SK-N-SH (cell line): ENCODE results near the gene CNDP2. TPM values are rescaled to one million over a fixed set of nuclear protein-coding genes. Genes with fewer than 3 reads are reported as not detected.

Experiments used
- CTCF ChIA-PET: fragments of 300-600, 350-600 bp; formaldehyde crosslinking; extraction: SDS; loops from one replicate; lab custom pipeline; 2021; lab: Yijun Ruan, JAX
- POLR2A ChIA-PET: fragments of 350-600 bp; sonication (Branson Sonifier 250); formaldehyde crosslinking; extraction: SDS; loops from one replicate; lab custom pipeline; 2020; ENCODE audit warnings: antibody characterized with exemption, inconsistent platforms; lab: Yijun Ruan, JAX
- DNase-seq: peaks from one replicate; pipeline ENCODE4 v3.0.0; 2012
- H2AFZ ChIP-seq: fragments of 200-600 bp; sonication (generic); 2 replicates; pipeline ENCODE4 v1.8.1; 2016; ENCODE audit warnings: antibody characterized with exemption, mild to moderate bottlenecking, low read depth
- H3F3A ChIP-seq: fragments of 200-600 bp; sonication (generic); replicated peaks from 2 replicates; pipeline ENCODE3; 2016; ENCODE audit warnings: antibody characterized with exemption, mild to moderate bottlenecking; ENCODE audit not compliant: insufficient read depth
- H3K27ac ChIP-seq, 2 experiments: fragments of 200-500 bp in 1 of 2; fragments of 200-600 bp in 1 of 2; sonication (Bioruptor generic) in 1 of 2; sonication (generic), shearing (Covaris generic) in 1 of 2; 2 replicates each; pipeline versions ENCODE4 v1.5.1 to v1.6.1; 2014 to 2016; ENCODE audit warnings: low read depth in 2 of 2, inconsistent platforms in 1 of 2, low read length in 1 of 2, mild to moderate bottlenecking in 1 of 2, mixed read lengths in 1 of 2
- H3K27me3 ChIP-seq: fragments of 200-600 bp; sonication (generic), shearing (Covaris generic); 2 replicates; pipeline ENCODE4 v1.6.1; 2016; ENCODE audit warnings: mixed run types; ENCODE audit not compliant: insufficient read depth
- H3K36me3 ChIP-seq, 2 experiments: fragments of 200-500 bp in 1 of 2; fragments of 200-600 bp in 1 of 2; sonication (Bioruptor generic) in 1 of 2; sonication (generic) in 1 of 2; replicated peaks in 1 of 2; 2 replicates each; pipeline versions ENCODE3 to v1.5.1; 2014 to 2016; ENCODE audit warnings: low read length in 1 of 2, mild to moderate bottlenecking in 1 of 2; ENCODE audit not compliant: insufficient read depth in 2 of 2, control insufficient read depth in 1 of 2
- H3K4me1 ChIP-seq, 2 experiments: fragments of 200-500 bp in 1 of 2; fragments of 200-600 bp in 1 of 2; sonication (Bioruptor generic) in 1 of 2; sonication (generic), shearing (Covaris generic) in 1 of 2; 2 replicates each; pipeline versions ENCODE4 v1.5.1 to v1.6.1; 2014 to 2016; ENCODE audit warnings: low read depth in 1 of 2, low read length in 1 of 2, mixed run types in 1 of 2; ENCODE audit not compliant: insufficient read depth in 2 of 2, control insufficient read depth in 1 of 2
- H3K4me2 ChIP-seq: fragments of 200-600 bp; sonication (generic), shearing (Covaris generic); 2 replicates; pipeline ENCODE4 v1.6.1; 2017; ENCODE audit warnings: mixed run types
- H3K4me3 ChIP-seq, 2 experiments: fragments of 200-500 bp in 1 of 2; fragments of 200-600 bp in 1 of 2; sonication (Bioruptor generic) in 1 of 2; sonication (generic), shearing (Covaris generic) in 1 of 2; 2 replicates each; pipeline versions ENCODE4 v1.5.1 to v1.8.1; 2014 to 2016; ENCODE audit warnings: low read depth in 2 of 2, inconsistent platforms in 1 of 2, low read length in 1 of 2, mild to moderate bottlenecking in 1 of 2, mixed read lengths in 1 of 2, moderate library complexity in 1 of 2
- H3K79me2 ChIP-seq: fragments of 200-600 bp; sonication (generic); 2 replicates; pipeline ENCODE4 v1.8.1; 2017; ENCODE audit warnings: mild to moderate bottlenecking; ENCODE audit not compliant: insufficient read depth
- H3K9ac ChIP-seq: fragments of 200-600 bp; sonication (generic); 2 replicates; pipeline ENCODE4 v1.6.1; 2017; ENCODE audit warnings: mixed run types
- H3K9me2 ChIP-seq: fragments of 200-600 bp; sonication (generic); 2 replicates; pipeline ENCODE4 v1.6.1; 2017; ENCODE audit warnings: mixed run types
- H3K9me3 ChIP-seq: fragments of 200-600 bp; sonication (generic); 2 replicates; pipeline ENCODE4 v1.6.1; 2017; ENCODE audit warnings: mixed run types, mild to moderate bottlenecking, moderate library complexity
- H4K20me1 ChIP-seq: fragments of 200-600 bp; sonication (generic); 2 replicates; pipeline ENCODE4 v1.6.1; 2017; ENCODE audit warnings: mild to moderate bottlenecking, mixed run types; ENCODE audit not compliant: insufficient read depth
- EP300 ChIP-seq, 2 experiments: IDR thresholded peaks; 2 replicates each; pipeline versions ENCODE4 v1.4.0 to v1.6.1; 2012; ENCODE audit warnings: borderline replicate concordance in 1 of 2, low read depth in 1 of 2, low read length in 1 of 2
- FOXJ3 ChIP-seq: sonication (generic); formaldehyde crosslinking; IDR thresholded peaks from 2 replicates; pipeline ENCODE4 v1.5.1; 2020; ENCODE audit warnings: mild to moderate bottlenecking, missing genetic modification reagents
- FOXM1 ChIP-seq: IDR thresholded peaks from 2 replicates; pipeline ENCODE4 v1.4.0; 2012; ENCODE audit warnings: low read depth, mild to moderate bottlenecking
- GATA2 ChIP-seq: sonication (generic); formaldehyde crosslinking; IDR thresholded peaks from 2 replicates; pipeline ENCODE4 v1.5.0; 2020; ENCODE audit warnings: mild to moderate bottlenecking, missing genetic modification reagents
- IRF3 ChIP-seq: fragments of 150-350 bp; IDR thresholded peaks from 2 replicates; pipeline ENCODE4 v1.6.1; 2016; ENCODE audit warnings: mild to moderate bottlenecking, low read depth, low read length
- JUND ChIP-seq: IDR thresholded peaks from 2 replicates; pipeline ENCODE4 v1.4.0; 2012
- MEF2A ChIP-seq: IDR thresholded peaks from 2 replicates; pipeline ENCODE4 v1.4.0; 2012; ENCODE audit warnings: low read depth, borderline replicate concordance
- NFIC ChIP-seq: IDR thresholded peaks from 2 replicates; pipeline ENCODE4 v1.4.0; 2012; ENCODE audit warnings: borderline replicate concordance
- RCOR1 ChIP-seq: fragments of 150-350 bp; IDR thresholded peaks from 2 replicates; pipeline ENCODE4 v1.6.1; 2017; ENCODE audit warnings: antibody characterized with exemption, low read length
- RFX5 ChIP-seq: IDR thresholded peaks from 2 replicates; pipeline ENCODE4 v1.6.1; 2012; ENCODE audit warnings: mild to moderate bottlenecking, improper control_type of control experiment, low read length
- RXRA ChIP-seq: IDR thresholded peaks from 2 replicates; pipeline ENCODE4 v1.4.0; 2012; ENCODE audit warnings: low read depth, mild to moderate bottlenecking, borderline replicate concordance
- SIN3A ChIP-seq: IDR thresholded peaks from 2 replicates; pipeline ENCODE4 v1.6.1; 2012; ENCODE audit warnings: low read depth, mild to moderate bottlenecking, low read length, moderate library complexity, borderline replicate concordance
- SMC3 ChIP-seq: IDR thresholded peaks from 2 replicates; pipeline ENCODE4 v1.6.1; 2012; ENCODE audit warnings: low read depth, low read length, improper control_type of control experiment
- TAF1 ChIP-seq: IDR thresholded peaks from 2 replicates; pipeline ENCODE4 v1.6.1; 2012; ENCODE audit warnings: low read depth, mild to moderate bottlenecking, low read length, moderate library complexity, borderline replicate concordance
- TEAD4 ChIP-seq: IDR thresholded peaks from 2 replicates; pipeline ENCODE4 v1.4.0; 2012; ENCODE audit warnings: mild to moderate bottlenecking, borderline replicate concordance; ENCODE audit not compliant: insufficient read depth
- YY1 ChIP-seq: IDR thresholded peaks from 2 replicates; pipeline ENCODE4 v1.4.0; 2012; ENCODE audit warnings: low read depth, mild to moderate bottlenecking
- WGBS: methylation state at CpG from one replicate; pipeline ENCODE4 v1.1.6; 2017; ENCODE audit warnings: low lambda C conversion rate; 5-methylcytosine and 5-hydroxymethylcytosine counted together
- polyA plus RNA-seq, 3 experiments: library from polyadenylated mRNA; depleted of rRNA; stranded (reverse); fragments of >200 nt; gene quantifications; 2 replicates each; pipeline ENCODE4 v1.2.3, GENCODE V29; 2012
- TF ChIP-seq, protein P1 (sequence below): IDR thresholded peaks from 2 replicates; pipeline ENCODE4; 2012
- TF ChIP-seq, protein P2 (sequence below): IDR thresholded peaks from 2 replicates; pipeline ENCODE4 v1.6.1; 2012; ENCODE audit warnings: mild to moderate bottlenecking, low read depth, low read length, moderate library complexity
- TF ChIP-seq, protein P3 (sequence below): fragments of 200-600 bp; sonication (generic); IDR thresholded peaks from 2 replicates; pipeline ENCODE4 v1.6.1; 2017; ENCODE audit warnings: antibody characterized with exemption, mild to moderate bottlenecking, moderate library complexity

CNDP2 gene
- polyA plus RNA-seq, 1 of the 3 experiments (the other 2 are of a cell fraction): 78.5 TPM

- peaks cover 10 to 70% of the 10 kb centered on the region in 2 experiments for H3K36me3 ChIP-seq
- H3K9me3 ChIP-seq: no peaks in the 10 kb centered on the region
- H3K27me3 ChIP-seq: no peaks in the 10 kb centered on the region
- no peaks in the 10 kb centered on the region for H3K9me2 ChIP-seq
- CTCF ChIA-PET: no interaction called here
- H3K4me1 ChIP-seq: no peaks in the 10 kb centered on the region
- no peak for DNase-seq
- no peaks in the 10 kb centered on the region for H4K20me1 ChIP-seq
- POLR2A ChIA-PET: no interaction called here
- no peak overlapping the region for H3K27ac ChIP-seq
- H3K4me3 ChIP-seq: no peak overlapping the region
- no peak overlapping the region for H2AFZ ChIP-seq
- 94% methylated on average over 8 of the region's 27 CpGs for WGBS
- H3K4me2 ChIP-seq: no peak overlapping the region
- no peak for TF ChIP-seq RFX5
- no peak for TF ChIP-seq FOXM1
- TF ChIP-seq, protein P1, sequence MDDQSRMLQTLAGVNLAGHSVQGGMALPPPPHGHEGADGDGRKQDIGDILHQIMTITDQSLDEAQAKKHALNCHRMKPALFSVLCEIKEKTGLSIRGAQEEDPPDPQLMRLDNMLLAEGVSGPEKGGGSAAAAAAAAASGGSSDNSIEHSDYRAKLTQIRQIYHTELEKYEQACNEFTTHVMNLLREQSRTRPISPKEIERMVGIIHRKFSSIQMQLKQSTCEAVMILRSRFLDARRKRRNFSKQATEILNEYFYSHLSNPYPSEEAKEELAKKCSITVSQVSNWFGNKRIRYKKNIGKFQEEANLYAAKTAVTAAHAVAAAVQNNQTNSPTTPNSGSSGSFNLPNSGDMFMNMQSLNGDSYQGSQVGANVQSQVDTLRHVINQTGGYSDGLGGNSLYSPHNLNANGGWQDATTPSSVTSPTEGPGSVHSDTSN: no peak
- TF ChIP-seq, protein P2, sequence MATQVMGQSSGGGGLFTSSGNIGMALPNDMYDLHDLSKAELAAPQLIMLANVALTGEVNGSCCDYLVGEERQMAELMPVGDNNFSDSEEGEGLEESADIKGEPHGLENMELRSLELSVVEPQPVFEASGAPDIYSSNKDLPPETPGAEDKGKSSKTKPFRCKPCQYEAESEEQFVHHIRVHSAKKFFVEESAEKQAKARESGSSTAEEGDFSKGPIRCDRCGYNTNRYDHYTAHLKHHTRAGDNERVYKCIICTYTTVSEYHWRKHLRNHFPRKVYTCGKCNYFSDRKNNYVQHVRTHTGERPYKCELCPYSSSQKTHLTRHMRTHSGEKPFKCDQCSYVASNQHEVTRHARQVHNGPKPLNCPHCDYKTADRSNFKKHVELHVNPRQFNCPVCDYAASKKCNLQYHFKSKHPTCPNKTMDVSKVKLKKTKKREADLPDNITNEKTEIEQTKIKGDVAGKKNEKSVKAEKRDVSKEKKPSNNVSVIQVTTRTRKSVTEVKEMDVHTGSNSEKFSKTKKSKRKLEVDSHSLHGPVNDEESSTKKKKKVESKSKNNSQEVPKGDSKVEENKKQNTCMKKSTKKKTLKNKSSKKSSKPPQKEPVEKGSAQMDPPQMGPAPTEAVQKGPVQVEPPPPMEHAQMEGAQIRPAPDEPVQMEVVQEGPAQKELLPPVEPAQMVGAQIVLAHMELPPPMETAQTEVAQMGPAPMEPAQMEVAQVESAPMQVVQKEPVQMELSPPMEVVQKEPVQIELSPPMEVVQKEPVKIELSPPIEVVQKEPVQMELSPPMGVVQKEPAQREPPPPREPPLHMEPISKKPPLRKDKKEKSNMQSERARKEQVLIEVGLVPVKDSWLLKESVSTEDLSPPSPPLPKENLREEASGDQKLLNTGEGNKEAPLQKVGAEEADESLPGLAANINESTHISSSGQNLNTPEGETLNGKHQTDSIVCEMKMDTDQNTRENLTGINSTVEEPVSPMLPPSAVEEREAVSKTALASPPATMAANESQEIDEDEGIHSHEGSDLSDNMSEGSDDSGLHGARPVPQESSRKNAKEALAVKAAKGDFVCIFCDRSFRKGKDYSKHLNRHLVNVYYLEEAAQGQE: no peak
- TF ChIP-seq TEAD4: no peak
- no peak for TF ChIP-seq MEF2A
- no peak for TF ChIP-seq IRF3
- TF ChIP-seq GATA2 (CRISPR knock-in tag): no peak
- no peak for TF ChIP-seq RXRA
- TF ChIP-seq RCOR1: no peak
- no peak for TF ChIP-seq EP300 (IDR thresholded peaks at IDR 0.05; ENCODE audit: borderline replicate concordance in 1 of 2, low read depth in 1 of 2, low read length in 1 of 2)
- no peak for TF ChIP-seq SIN3A
- TF ChIP-seq, protein P3, sequence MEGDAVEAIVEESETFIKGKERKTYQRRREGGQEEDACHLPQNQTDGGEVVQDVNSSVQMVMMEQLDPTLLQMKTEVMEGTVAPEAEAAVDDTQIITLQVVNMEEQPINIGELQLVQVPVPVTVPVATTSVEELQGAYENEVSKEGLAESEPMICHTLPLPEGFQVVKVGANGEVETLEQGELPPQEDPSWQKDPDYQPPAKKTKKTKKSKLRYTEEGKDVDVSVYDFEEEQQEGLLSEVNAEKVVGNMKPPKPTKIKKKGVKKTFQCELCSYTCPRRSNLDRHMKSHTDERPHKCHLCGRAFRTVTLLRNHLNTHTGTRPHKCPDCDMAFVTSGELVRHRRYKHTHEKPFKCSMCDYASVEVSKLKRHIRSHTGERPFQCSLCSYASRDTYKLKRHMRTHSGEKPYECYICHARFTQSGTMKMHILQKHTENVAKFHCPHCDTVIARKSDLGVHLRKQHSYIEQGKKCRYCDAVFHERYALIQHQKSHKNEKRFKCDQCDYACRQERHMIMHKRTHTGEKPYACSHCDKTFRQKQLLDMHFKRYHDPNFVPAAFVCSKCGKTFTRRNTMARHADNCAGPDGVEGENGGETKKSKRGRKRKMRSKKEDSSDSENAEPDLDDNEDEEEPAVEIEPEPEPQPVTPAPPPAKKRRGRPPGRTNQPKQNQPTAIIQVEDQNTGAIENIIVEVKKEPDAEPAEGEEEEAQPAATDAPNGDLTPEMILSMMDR: no peak
- TF ChIP-seq NFIC: no peak
- TF ChIP-seq TAF1: no peak
- TF ChIP-seq YY1: no peak
- no peak for TF ChIP-seq SMC3
- no peak for TF ChIP-seq JUND
- no peak for TF ChIP-seq FOXJ3 (CRISPR knock-in tag)
- no peaks in the 10 kb centered on the region for H3F3A ChIP-seq
- no peaks in the 10 kb centered on the region for H3K79me2 ChIP-seq
- no peak overlapping the region for H3K9ac ChIP-seq
These were observed 17.2 kb downstream of the CNDP2 start for GRCh38 chr18:74513149-74513882.
